Endometrial microvascular endothelial cells (primary cell): ENCODE measurements around the gene NGEF. TPM values are rescaled to one million over a fixed set of nuclear protein-coding genes. Genes with fewer than 3 reads are reported as not detected.
"Not testable (repeated sequence)": the region's sequence is repeated elsewhere in the genome, so short reads cannot be mapped to it uniquely, and the experiment has no call there.

Experiments used
- in situ Hi-C: cut with HindIII; loops from 2 replicates; pipeline ENCODE4 v1.10.0; 2017; ENCODE audit warnings: low sequenced_read_pairs, low pct_unique_long_range_greater_than_20kb; ENCODE audit errors: inconsistent ontology term
- total RNA-seq: library from RNA; depleted of rRNA; stranded (reverse); fragments of >200 nt; gene quantifications from one replicate; pipeline ENCODE4 v1.2.3, GENCODE V29; 2015; ENCODE audit errors: inconsistent ontology term

Gene NGEF, protein sequence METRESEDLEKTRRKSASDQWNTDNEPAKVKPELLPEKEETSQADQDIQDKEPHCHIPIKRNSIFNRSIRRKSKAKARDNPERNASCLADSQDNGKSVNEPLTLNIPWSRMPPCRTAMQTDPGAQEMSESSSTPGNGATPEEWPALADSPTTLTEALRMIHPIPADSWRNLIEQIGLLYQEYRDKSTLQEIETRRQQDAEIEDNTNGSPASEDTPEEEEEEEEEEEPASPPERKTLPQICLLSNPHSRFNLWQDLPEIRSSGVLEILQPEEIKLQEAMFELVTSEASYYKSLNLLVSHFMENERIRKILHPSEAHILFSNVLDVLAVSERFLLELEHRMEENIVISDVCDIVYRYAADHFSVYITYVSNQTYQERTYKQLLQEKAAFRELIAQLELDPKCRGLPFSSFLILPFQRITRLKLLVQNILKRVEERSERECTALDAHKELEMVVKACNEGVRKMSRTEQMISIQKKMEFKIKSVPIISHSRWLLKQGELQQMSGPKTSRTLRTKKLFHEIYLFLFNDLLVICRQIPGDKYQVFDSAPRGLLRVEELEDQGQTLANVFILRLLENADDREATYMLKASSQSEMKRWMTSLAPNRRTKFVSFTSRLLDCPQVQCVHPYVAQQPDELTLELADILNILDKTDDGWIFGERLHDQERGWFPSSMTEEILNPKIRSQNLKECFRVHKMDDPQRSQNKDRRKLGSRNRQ
- 0.09 TPM for total RNA-seq

DNA sequence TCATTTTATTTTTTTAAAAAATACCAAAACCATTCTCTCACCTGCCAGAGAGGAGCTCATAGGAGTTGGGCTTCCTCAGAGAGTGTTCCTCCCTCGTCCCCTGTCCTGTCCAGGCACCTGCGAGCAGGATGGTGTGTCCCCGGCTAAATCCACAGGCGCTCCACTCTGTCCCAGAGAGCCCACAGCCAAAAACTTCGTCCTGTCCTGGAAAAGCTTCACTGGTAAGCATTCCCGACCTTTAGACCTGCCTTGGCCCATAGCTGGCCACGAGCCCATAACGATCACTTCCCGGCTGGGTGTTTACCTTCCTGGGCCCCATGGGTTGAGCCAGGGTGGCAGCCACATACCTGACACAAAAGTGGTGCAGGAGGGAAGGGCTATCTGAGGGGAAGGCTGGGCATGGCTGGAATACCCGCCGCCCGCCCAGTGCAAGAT is at the start of gene NGEF:
Gene NGEF, minus strand, starts transcription at position 230 of the 435 bp plus-strand sequence. CDS start 38,366 bp downstream, outside the sequence.
- in situ Hi-C loops, result loop anchor here (25.0 kb wide), 1 partner anchor 151 kb away; the partner anchor contains the start of gene SNORC

DNA sequence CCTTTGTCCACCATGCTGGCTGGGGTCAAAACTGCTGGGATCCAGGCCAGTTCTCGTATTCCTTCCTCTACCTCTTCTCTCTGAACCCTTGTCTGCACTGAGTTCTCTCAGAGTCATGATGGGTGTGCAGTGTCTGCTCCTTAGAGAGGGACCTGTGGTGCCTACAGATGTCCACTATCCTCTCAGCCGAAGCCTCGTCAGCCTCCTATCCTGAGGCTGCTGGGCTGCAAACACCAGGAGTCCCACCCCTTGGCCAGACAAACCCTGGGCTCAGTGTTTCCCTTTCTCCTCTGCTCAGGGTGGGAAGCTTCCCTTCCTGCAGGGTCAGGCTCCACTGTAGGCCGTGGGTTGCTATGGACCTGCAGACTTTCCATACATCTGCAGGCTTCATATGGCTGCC is 49.4 kb upstream of the NGEF start:
- in situ Hi-C loops, result no loop called here

DNA sequence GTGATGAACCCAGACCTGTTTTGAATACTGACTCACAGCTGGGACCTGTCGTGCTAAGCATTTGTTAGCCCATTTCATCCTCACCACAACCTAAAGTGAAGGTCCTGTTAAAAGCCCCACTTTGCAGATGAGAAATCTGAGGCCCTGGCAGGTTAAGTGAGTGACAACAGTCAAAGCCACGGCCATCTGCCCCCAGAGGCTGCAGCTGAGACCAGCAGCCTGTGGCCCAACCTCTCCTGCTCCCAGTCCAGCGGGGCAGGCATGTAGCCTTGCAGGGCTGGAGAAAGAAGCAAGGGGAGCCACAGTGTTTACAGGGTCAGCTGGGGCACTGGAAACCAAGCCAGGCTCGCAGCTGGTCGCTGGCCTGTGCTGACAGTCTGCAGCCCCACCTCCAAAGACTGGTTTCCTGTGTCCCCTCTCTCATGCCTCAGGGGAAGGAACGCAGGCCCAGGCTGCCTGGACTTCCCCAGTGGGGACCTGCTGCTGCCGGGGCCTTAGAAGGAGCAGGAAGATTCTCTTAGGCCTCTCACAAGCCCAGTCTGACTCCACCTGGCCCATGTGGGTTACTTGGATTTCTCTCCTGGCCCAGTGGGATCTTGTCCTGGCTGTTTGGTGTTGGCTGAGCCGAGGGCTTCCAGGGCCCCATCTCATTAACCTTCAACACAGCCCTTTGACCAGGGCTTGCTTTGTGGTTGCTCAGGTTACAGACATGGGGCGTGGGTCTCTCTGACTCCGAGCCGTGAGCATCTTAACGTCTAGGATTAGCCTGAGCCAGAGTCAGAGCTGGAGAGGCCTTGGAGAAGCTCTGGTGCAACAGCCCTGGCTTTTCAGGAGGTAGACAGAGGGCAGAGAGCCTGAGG is 48.8 kb upstream of the NGEF start:
- in situ Hi-C loops, result no loop called here

DNA sequence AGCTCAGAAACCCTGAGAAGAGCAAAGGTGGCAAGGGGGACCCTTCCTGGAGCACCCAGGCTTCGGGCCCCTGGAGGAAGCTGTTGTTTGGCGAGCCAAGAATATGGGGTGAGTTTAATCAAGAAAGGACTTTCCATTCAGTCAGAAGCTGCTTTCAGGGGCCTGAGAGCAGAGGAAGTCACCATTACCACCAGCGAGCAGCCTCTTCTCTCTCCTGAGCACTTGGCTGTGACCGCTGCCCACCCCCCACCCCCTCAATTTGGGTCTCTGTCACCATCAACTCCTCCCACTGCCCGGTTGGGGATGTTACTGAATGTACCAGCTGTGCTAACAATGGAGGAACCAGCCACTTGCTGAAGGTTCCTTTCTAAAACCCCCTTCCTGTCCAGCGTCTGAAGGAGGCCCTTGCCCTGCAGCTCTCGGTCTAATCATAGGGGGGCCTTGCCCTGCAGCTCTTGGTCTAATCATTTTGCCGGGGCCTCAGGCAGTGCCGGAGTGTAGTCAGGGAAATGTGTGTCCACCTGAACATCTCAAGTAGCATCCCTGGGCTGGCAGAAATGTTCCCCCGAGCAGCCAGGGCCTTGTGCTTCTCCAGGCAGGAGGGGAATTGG is 48.0 kb upstream of the NGEF start:
- in situ Hi-C loops, result no loop called here

DNA sequence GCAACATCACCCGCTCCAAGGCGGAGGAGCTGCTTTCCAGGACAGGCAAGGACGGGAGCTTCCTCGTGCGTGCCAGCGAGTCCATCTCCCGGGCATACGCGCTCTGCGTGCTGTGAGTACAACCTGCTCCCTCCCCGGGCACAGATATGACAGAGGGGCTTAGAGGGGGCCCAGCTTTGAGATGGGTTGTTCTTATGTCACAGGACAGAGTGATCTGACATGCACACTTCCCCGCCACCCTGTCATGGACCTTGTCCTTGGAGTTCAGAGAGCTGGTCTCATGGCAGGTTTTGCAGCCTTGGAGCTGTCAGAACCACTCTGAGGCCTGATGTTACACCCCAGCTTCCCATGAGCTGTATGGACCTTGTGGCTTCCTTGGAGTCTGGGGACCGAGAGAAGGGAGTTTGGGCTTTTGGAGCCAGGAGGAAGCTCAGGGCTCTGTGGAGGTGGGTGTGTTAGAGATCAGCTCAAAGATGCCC is 47.5 kb upstream of the NGEF start:
- in situ Hi-C loops, result no loop called here

DNA sequence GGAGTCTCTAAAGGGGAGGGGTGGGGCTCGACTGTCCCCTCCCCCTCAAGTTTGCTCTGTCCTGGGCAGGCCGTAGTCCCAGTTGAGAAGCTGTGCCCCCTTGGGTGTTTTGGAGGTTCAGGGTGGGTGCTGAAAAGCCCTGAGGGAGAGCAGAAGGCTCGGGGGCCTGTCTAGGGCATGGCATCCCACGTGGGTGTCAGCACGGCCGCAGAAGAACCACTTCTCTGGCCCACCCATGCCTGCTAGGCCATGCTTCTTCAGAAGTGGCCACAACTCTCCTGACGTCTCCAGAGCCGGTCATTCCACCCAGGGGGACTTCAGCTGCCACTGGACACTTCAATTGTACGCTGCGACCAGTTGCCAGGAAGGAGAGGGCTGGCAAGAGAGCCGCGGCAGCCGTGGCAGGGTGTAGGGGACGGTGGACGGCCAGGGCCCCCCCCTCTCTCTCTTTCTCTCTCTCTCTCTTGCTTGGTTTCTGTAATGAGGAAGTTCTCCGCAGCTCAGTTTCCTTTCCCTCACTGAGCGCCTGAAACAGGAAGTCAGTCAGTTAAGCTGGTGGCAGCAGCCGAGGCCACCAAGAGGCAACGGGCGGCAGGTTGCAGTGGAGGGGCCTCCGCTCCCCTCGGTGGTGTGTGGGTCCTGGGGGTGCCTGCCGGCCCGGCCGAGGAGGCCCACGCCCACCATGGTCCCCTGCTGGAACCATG is 46.9 kb upstream of the NGEF start, which contains the start of gene INPP5D:
Gene INPP5D, plus strand, starts transcription at position 546 of the 704 bp plus-strand sequence. Its CDS starts 137 bp downstream, at position 683.
- in situ Hi-C loops, result no loop called here

DNA sequence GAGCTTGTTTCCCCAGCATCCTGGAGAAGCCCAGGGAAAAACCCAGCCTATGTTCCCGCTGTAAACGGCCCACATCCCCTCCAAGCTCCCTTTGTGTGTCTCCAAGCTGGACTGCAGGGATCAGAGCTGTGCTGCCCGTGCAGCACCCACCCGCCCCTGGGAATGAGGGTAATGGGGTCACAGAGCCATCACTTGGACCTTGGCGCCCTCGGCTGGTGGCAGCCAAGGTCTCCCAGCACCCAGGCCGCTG is 46.4 kb upstream of the NGEF start:
- in situ Hi-C loops, result no loop called here

DNA sequence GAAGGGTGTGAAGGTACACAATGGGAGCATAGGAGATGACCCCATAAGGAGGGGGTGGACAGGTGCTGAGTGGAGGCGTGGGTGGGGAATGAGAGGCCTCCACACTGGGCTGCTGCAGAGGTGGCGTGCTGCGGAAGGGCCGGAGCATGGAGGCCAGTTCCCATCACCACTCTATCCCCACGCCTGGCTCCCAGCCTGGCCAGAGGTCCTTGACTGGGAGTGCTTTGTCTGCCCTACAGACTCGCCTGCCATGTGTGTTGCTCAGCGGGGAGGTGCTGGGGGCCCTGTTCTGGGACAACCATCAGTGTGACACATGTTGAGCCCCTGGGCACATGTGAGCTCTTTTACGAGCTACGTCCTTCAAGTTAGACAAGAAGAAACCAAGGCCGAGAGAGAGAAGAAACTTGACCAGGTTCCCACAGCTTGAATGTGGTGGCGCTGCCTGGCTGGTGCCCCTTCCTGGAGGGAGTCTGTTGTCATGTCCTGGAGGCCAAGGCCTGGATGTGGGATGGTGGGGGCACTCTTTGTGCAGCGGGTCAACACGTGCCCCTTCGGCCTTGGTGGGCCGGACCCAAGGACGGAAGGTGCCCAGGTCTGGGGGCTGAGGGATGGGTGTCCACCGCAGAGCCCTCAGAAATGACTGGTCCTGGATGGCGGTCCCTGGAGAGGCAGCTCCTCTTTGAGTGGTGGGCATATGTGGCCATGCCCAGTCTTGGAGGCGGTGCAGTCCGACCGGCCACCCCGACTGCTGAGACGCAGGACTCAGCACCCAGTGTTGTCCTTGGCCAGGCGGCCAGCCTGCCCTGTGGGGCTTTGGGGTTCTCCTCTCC is 45.9 kb upstream of the NGEF start:
- in situ Hi-C loops, result no loop called here

DNA sequence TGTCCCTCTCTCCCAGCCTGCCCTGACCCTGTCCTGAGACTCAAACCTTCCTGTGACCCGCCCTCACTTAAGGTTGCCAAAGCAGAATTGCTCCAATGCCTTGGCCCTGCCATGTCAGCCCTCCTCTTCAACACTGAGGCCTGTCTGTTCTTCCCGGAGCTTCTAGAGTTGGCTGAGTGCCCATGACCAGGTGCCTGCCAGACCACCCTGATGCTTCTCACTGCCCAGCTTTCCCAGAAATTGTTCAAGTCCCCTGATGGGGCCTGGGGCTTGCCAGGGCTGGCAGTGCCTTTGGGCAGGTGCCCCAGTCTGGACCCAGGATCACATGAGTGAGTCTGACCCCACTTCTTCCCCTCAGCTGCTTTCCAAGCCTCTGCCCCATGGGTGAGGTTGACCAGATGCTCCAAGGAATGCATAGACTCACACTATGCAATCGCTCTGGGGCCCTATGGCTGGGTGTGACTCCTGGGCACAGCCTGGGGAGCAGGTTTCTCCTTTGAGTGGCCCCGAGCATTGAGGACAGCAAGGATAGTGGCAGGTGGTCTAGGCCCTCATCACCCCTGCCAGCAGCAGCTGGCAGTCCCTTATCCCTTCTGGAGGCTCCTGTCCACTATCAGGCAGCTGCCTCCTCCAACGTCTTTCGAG is 44.0 kb upstream of the NGEF start:
- in situ Hi-C loops, result no loop called here

DNA sequence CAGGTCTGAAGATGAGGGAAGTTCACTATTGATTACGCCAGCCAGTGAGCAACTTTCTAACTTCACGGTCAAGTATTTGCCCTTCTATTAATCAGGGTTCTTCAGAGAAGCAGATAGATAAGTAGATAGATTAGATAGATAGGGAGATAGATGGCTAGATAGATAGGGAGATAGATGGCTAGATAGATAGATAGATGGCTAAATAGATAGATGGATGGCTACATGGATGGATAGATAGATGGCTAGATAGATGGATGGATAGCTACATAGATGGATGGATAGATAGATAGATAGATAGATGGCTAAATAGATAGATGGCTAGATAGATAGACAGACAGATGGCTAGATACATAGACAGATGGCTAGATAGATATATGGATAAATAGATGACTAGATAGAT is 42.3 kb upstream of the NGEF start:
- in situ Hi-C loops, result no loop called here

DNA sequence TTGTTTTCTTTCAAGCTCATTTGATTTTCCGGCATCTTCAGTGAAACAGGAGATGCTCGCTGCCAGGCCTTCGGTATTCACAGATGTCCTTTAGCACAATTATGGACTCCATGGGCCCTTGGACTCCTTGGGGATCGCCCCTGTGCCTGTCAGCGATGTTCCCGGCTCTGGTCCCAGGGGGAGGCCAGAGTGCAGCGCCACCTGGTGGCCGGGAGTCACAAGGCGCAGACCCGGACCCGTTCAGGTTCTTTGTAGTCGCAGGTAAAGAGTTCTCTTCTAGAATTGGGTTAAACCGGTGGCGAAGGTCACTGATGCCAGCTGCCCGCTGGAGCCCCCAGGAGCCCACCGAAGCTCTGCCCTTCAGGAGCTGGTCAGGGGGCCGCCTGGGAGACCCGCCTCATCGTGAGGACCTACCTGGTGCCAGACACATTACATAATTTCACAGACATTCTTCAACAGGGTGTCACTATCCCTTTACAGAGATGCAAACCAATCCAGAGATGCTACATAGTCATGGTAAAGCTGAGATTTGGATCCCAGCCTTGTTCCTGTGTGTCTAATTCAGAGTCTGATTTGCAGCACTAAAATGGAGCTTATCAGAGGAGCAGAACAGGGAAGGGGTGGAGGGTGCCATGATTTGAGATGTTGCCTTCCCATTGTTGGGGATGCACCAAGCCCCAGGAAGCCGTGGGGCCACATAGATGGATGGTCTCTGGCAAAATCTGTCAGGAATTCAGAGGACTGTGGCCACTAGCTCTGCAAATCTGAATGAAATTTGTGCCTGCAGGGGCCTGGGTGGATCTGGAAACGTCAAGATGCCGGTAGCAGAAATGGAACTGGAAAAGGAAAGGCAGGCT is 41.1 kb upstream of the NGEF start:
- in situ Hi-C loops, result no loop called here

DNA sequence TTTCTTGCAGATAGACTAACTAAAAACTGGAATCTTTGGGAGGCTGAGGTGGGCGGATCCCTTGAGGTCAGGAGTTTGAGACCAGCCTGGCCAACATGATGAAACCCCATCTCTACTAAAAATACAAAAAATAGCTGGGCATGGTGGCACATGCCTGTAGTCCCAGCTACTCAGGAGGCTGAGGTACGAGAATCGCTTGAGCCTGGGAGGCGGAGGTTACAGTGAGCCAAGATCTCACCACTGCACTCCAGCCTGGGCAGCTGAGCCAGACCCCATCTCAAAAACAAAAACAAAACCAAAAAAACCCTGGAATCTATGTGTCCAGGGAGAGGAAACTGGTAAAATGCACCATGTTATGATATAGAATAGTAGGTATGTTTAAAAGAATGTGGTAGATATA is 39.5 kb upstream of the NGEF start:
- in situ Hi-C loops, result not testable (repeated sequence)

DNA sequence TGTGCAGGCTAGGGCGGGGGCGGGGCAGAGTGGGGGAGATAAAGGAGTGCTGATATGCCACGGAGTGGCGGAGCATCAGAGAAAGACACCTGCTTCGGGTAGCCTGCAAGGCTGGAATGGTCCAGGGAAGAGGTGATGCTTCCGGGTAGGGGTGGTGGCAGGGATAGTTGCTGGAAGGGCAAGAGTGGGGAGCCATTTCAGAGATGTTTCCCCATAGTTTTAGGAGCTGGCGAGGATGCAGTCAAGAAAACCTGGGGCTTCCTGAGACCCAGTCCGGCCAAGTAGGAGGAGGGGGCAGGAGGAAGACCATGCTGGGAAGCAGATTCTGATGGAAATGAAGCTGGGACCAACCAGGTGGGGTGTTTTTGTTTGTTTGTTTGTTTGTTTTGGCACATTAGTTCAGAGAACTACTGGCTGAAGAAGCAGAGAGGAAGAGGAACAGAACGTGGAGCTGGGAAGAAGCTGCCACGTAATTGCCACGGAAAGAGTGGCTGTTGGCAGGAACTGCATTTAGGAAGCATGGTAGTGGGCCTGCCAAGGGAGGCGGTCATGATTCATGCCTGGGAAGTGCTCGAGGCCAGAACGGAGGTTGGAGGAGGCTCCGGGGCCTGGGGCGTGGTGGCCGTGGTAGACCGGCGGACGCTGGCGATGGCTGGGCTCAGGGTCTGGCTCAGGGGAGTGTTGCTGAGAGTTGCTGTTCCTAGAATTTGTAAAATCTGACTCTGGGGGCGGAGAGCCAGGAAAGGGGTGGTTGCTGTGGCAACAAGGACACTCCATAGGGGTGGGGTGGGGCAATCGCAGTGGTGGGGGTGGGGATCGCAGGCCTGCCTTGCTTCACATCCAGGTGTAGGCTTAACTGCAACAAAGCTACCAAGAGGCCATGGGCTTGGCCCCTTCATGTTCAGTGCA is 38.4 kb upstream of the NGEF start:
- in situ Hi-C loops, result no loop called here

DNA sequence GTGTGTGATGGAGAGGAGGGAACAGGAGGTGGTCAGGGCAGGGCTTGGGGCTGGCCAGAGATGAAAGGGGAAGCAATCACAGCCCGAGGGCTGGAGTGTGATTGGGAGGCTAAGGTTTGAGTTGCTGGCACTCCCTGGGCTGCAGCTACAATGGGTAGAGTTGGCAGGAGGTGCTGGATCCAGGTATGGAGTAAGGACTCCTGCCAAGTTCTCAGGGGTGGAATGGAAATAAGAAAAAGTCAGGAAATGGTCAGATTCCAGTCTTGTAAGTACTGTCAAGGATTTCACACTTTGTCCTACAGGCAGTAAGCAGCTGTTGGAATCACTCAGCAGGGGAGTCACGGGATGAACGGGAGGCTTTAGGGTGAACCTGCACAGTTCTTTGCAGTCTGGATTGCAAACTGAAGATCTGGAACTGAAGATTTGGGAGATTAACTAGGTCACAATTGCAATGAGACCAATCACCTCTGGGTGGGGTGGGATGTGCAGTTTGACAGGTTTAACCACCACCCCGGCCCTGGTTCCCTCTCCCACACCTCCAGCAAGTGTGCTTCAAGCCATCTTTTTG is 36.2 kb upstream of the NGEF start:
- in situ Hi-C loops, result no loop called here

DNA sequence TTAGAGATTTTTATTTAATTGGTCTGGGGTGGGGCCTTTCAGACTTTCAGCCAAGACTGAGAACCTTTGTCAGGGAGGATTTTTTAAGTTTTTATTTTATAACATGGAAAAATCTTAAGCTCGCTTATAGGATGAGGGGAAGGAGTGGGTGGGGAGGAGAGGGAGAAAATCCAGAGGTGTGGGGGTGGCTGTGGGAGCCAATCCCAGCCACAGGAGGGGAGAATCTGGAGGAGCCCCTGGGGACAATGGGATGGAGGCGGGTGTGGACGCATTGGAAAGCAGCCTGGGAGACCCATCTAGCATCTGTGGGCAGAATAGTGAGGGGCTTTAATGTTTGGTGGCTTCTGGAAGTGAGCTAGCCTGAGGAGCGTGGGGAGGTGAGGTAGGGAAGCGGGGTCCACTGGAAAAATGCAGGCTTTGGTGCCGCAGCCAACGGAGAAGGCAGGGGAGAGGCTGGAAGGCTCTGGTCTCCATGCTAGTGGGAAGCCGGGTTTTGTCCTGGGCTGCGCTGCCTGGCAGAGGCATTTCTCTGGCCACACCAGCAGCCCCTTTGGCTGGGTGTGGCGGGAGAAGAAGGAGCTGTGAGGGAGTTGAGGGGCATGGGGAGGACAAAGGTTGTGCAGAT is 35.6 kb upstream of the NGEF start:
- in situ Hi-C loops, result no loop called here
